Type B pancreatic cell (in vitro differentiated cells): ENCODE data around the gene SLC25A26. TPM values are rescaled to one million over a fixed set of nuclear protein-coding genes. Genes with fewer than 3 reads are reported as not detected.

Experiments used
- DNase-seq: peaks from one replicate; pipeline ENCODE4 v3.0.0; 2021; ENCODE audit warnings: mixed read lengths; ENCODE audit not compliant: unreplicated experiment; ENCODE audit errors: extremely low spot score
- H3K27ac Mint-ChIP-seq: 2 replicates; pipeline ENCODE4 v1.8.0; 2021; ENCODE audit warnings: mild to moderate bottlenecking, mixed read lengths
- H3K27me3 Mint-ChIP-seq: 2 replicates; pipeline ENCODE4 v1.8.0; 2021; ENCODE audit warnings: mixed read lengths
- H3K36me3 Mint-ChIP-seq: 2 replicates; pipeline ENCODE4 v1.8.0; 2021; ENCODE audit warnings: mixed read lengths
- H3K4me1 Mint-ChIP-seq: one replicate; pipeline ENCODE4 v1.8.0; 2021; ENCODE audit warnings: mixed read lengths; ENCODE audit not compliant: unreplicated experiment
- H3K4me3 Mint-ChIP-seq: 2 replicates; pipeline ENCODE4 v1.8.0; 2021; ENCODE audit warnings: mild to moderate bottlenecking, mixed read lengths
- H3K9me3 Mint-ChIP-seq: 2 replicates; pipeline ENCODE4 v1.8.0; 2021; ENCODE audit warnings: mixed read lengths
- total RNA-seq: library from RNA; stranded (reverse); gene quantifications from 2 replicates; pipeline ENCODE4 v1.2.1, GENCODE V29; 2021; ENCODE audit warnings: low replicate concordance
- TF ChIP-seq, protein P1 (sequence below): fragments of 200-600 bp; sonication (generic); conservative IDR thresholded peaks from 2 replicates; pipeline ENCODE4 v1.5.0; 2021; ENCODE audit warnings: antibody characterized with exemption, mild to moderate bottlenecking

The SLC25A26 gene
- total RNA-seq, 1 donor from 2014 or later, result 13.4 TPM

DNA sequence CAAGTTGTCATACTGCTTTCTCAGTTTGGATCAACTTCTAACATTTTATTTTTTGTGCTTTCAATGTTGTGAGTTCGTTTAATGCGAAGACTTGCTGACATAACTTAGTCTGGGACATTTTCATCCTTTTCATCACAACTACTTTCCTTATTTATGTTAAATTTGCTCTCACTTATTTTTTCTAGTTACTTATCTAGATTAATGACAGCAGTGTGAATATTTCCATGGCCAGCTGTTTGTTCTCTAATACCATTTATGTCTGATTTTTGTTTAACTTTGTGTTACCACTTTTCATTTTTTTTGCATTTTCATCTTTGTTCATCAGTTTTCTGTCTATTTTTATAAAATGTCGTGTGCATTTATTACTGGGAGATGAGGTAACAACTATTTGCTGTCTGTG lies 6.2 kb downstream of the SLC25A26 start:
- no peaks in the 10 kb centered on the region for H3K9me3 Mint-ChIP-seq
- no peak overlapping the region for H3K27ac Mint-ChIP-seq
- no peaks in the 10 kb centered on the region for H3K27me3 Mint-ChIP-seq
- no peaks in the 10 kb centered on the region for H3K4me1 Mint-ChIP-seq
- DNase-seq, result no peak
- H3K36me3 Mint-ChIP-seq, result peaks cover 11% of the 10 kb centered on the region
- TF ChIP-seq, protein P1, sequence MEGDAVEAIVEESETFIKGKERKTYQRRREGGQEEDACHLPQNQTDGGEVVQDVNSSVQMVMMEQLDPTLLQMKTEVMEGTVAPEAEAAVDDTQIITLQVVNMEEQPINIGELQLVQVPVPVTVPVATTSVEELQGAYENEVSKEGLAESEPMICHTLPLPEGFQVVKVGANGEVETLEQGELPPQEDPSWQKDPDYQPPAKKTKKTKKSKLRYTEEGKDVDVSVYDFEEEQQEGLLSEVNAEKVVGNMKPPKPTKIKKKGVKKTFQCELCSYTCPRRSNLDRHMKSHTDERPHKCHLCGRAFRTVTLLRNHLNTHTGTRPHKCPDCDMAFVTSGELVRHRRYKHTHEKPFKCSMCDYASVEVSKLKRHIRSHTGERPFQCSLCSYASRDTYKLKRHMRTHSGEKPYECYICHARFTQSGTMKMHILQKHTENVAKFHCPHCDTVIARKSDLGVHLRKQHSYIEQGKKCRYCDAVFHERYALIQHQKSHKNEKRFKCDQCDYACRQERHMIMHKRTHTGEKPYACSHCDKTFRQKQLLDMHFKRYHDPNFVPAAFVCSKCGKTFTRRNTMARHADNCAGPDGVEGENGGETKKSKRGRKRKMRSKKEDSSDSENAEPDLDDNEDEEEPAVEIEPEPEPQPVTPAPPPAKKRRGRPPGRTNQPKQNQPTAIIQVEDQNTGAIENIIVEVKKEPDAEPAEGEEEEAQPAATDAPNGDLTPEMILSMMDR, result no peak
- no peak overlapping the region for H3K4me3 Mint-ChIP-seq

DNA sequence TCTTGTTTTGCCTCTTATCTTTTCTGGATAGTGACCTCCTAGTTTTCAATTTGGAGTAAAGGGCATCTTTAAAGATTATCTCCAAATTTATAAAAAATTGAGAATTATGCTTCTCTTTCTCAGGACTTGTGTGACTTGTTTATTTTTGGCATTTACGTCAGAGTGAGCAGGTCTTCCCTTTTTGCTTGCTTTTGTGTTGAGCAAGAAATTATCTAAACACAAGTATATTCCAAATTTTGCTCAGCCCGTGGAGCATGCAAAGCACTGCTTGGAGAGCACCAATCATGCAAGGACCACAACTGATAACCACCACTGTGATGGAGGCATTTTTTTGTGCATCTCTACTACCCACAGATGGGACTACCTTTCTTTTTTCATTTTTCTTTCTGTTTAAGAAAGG lies 7.1 kb downstream of the SLC25A26 start:
- no peaks in the 10 kb centered on the region for H3K4me1 Mint-ChIP-seq
- no peak overlapping the region for H3K27ac Mint-ChIP-seq
- peaks cover 9% of the 10 kb centered on the region for H3K36me3 Mint-ChIP-seq
- TF ChIP-seq, protein P1, result no peak
- H3K4me3 Mint-ChIP-seq, result no peak overlapping the region
- DNase-seq, result no peak
- H3K9me3 Mint-ChIP-seq, result no peaks in the 10 kb centered on the region
- H3K27me3 Mint-ChIP-seq, result no peaks in the 10 kb centered on the region

DNA sequence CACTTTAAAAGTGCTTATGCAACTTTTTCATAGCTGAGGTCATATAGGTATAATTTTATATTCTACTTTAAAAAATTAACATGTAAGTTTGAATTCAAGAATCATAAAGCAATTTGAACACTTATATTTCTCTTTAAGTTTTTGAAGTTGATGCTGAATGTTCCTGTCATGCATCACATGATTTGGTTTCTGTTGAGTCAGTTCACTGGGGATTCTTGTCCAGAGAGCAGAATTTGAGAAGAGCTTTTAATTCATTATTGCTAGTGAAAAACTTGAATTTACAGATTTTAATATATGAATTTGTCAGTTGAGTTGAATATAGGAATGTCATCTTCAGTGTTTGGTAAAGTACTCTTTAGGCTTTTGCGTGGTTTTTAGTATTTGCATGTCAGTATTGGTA lies 7.9 kb downstream of the SLC25A26 start:
- no peak overlapping the region for H3K4me3 Mint-ChIP-seq
- H3K4me1 Mint-ChIP-seq, result no peaks in the 10 kb centered on the region
- H3K9me3 Mint-ChIP-seq, result no peaks in the 10 kb centered on the region
- H3K27me3 Mint-ChIP-seq, result no peaks in the 10 kb centered on the region
- H3K27ac Mint-ChIP-seq, result no peak overlapping the region
- H3K36me3 Mint-ChIP-seq, result peaks cover 7% of the 10 kb centered on the region
- TF ChIP-seq, protein P1, result no peak
- no peak for DNase-seq

DNA sequence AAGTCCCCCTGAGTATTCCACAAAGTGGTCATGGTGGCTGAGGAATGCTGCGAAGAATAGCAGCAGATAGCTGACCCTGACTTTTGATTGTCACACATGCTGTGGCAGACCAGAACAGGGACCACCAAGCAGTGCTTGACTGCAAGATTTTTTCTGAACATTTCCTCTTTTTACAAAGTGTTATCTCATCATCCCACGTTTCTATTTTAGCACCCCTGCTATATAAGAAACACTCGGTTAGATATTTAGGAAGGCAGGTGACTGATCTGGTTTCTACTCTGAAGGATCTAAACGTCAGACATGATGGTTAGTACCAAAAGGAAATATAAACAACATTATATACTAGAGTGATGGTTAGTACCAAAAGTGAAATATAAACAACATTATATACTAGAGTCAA lies 9.1 kb downstream of the SLC25A26 start:
- no peak overlapping the region for H3K4me3 Mint-ChIP-seq
- no peak for DNase-seq
- TF ChIP-seq, protein P1, result no peak
- H3K27ac Mint-ChIP-seq, result no peak overlapping the region
- H3K27me3 Mint-ChIP-seq, result no peaks in the 10 kb centered on the region
- H3K4me1 Mint-ChIP-seq, result no peaks in the 10 kb centered on the region
- H3K9me3 Mint-ChIP-seq, result no peaks in the 10 kb centered on the region
- H3K36me3 Mint-ChIP-seq, result no peaks in the 10 kb centered on the region

DNA sequence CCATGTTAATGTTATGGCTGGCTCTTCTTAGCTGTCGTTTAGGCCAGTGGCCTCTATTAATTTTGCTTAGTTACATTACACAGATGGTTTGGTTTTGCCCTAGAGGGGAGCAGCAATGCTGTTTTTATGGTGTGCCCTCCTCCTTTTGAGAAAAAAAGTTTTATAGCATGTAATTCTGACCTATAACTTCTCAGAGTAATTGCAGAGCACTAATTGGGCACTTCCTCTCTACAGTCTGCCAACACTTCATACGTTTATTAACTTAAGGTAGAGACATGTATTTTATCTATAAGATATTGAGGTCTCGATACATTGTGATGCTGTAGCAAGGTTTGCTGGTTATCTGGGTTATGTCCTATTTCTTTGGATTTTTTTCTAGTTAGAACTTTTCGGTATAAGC lies 12.2 kb downstream of the SLC25A26 start:
- Mint-ChIP-seq H3K36me3 (peaks cover 7% of the 10 kb centered on the region), H3K9me3 (no peaks in the 10 kb centered on the region), H3K4me1 (no peaks in the 10 kb centered on the region), H3K27me3 (no peaks in the 10 kb centered on the region), H3K27ac (no peak overlapping the region), H3K4me3 (no peak overlapping the region)
- TF ChIP-seq, protein P1, result no peak
- no peak for DNase-seq

DNA sequence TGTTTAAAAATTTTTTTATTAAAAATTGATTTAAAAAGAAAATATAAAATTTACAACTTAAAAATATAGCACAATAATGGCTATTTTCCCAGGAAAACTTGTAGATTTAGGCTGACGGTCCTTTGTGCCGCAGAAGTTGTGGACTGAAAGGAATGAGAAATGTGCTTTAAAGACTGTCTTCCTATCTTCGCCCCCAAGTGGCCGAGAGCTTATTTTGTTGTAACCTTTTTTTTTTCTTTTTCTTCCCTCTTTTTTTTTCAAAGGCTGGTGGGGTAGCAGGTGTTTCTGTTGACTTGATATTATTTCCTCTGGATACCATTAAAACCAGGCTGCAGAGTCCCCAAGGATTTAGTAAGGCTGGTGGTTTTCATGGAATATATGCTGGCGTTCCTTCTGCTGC lies 15.5 kb downstream of the SLC25A26 start:
- peaks cover 17% of the 10 kb centered on the region for H3K36me3 Mint-ChIP-seq
- TF ChIP-seq, protein P1, result peak; percentile 70
- H3K4me3 Mint-ChIP-seq, result no peak overlapping the region
- no peaks in the 10 kb centered on the region for H3K9me3 Mint-ChIP-seq
- no peak overlapping the region for H3K27ac Mint-ChIP-seq
- no peaks in the 10 kb centered on the region for H3K4me1 Mint-ChIP-seq
- DNase-seq, result no peak
- H3K27me3 Mint-ChIP-seq, result no peaks in the 10 kb centered on the region
